HT-29 (cell line): ENCODE data around the gene ZNF407. TPM values are rescaled to one million over a fixed set of nuclear protein-coding genes. Genes with fewer than 3 reads are reported as not detected.

ENCODE experiments used
- DNase-seq: peaks from one replicate; pipeline ENCODE4 v3.0.0-alpha.2; 2015; ENCODE audit warnings: low spot score
- total RNA-seq: library from RNA; depleted of rRNA; stranded (reverse); fragments of >200 nt; shearing (Covaris generic); gene quantifications from 2 replicates; pipeline ENCODE4 v1.2.3, GENCODE V29; 2014

Gene ZNF407
- total RNA-seq, 1 experiment from 2014 or later: 10.1 TPM

GRCh38 chr18:75043478-75043877 lies 445.8 kb downstream of the ZNF407 start:
- DNase-seq: no peak

GRCh38 chr18:75044296-75044695 lies 446.6 kb downstream of the ZNF407 start:
- no peak for DNase-seq

- DNase-seq: no peak
Observed at GRCh38 chr18:75044791-75045190, 447.1 kb downstream of the ZNF407 start.

GRCh38 chr18:75045272-75045671 lies 447.6 kb downstream of the ZNF407 start:
- no peak for DNase-seq

GRCh38 chr18:75047240-75047961 lies 449.7 kb downstream of the ZNF407 start:
- no peak for DNase-seq

- DNase-seq: no peak
Observed at GRCh38 chr18:75048776-75049454, 451.2 kb downstream of the ZNF407 start.

- DNase-seq: no peak
Observed at GRCh38 chr18:75049455-75049789, 451.8 kb downstream of the ZNF407 start.

- DNase-seq: no peak
Observed at GRCh38 chr18:75051757-75052156, 454.1 kb downstream of the ZNF407 start.

GRCh38 chr18:75052475-75052874 lies 454.8 kb downstream of the ZNF407 start:
- DNase-seq: no peak

GRCh38 chr18:75053028-75053629 lies 455.5 kb downstream of the ZNF407 start:
- DNase-seq: no peak

GRCh38 chr18:75054046-75054445 lies 456.4 kb downstream of the ZNF407 start:
- no peak for DNase-seq

GRCh38 chr18:75054611-75055010 lies 456.9 kb downstream of the ZNF407 start:
- DNase-seq: no peak

- no peak for DNase-seq
Observed at GRCh38 chr18:75057169-75057960, 459.7 kb downstream of the ZNF407 start.

GRCh38 chr18:75060185-75060584 lies 462.5 kb downstream of the ZNF407 start:
- DNase-seq: no peak

GRCh38 chr18:75062297-75062886 lies 464.7 kb downstream of the ZNF407 start:
- DNase-seq: no peak

GRCh38 chr18:75063196-75063595 lies 465.5 kb downstream of the ZNF407 start:
- DNase-seq: no peak

- DNase-seq: no peak
Observed at GRCh38 chr18:75063615-75064512, 466.2 kb downstream of the ZNF407 start.

- no peak for DNase-seq
Observed at GRCh38 chr18:75064513-75064905, 466.8 kb downstream of the ZNF407 start.

GRCh38 chr18:75065251-75066000 lies 467.8 kb downstream of the ZNF407 start:
- DNase-seq: no peak
